IMR-90 (cell line): Measurements from ENCODE around the gene PANK4. TPM values are rescaled to one million over a fixed set of nuclear protein-coding genes. Genes with fewer than 3 reads are reported as not detected.

ENCODE experiments used
- ATAC-seq: fragments of 200-7000 bp; cut with Tn5 transposase; 2 replicates; pipeline ENCODE4 v1.9.1; 2020; ENCODE audit warnings: low read depth, mild to moderate bottlenecking, moderate library complexity
- BruUV-seq: library from RNA; stranded (reverse); fragments of 400-500 nt; replicated peaks from 2 replicates; lab custom pipeline; 2021; lab: Mats Ljungman, UMichigan
- CTCF ChIA-PET: fragments of 300-600 bp; formaldehyde crosslinking; extraction: SDS; loops from one replicate; lab custom pipeline; 2021; ENCODE audit warnings: antibody characterized with exemption; lab: Yijun Ruan, JAX
- POLR2A ChIA-PET: fragments of 300-600 bp; sonication (Branson Sonifier 250); formaldehyde crosslinking; loops from one replicate; lab custom pipeline; 2022; ENCODE audit warnings: antibody characterized with exemption; ENCODE audit not compliant: unreplicated experiment; lab: Charles Lee
- DNase-seq: peaks from one replicate; pipeline ENCODE4 v3.0.0; 2013
- H2AFZ ChIP-seq: replicated peaks from 2 replicates; pipeline ENCODE3; 2013; ENCODE audit warnings: low read length, mild to moderate bottlenecking; ENCODE audit not compliant: poor library complexity
- H2AK5ac ChIP-seq: 2 replicates; pipeline ENCODE4 v1.6.1; 2013; ENCODE audit warnings: low read depth, low read length, inconsistent platforms
- H2AK9ac ChIP-seq: replicated peaks from 2 replicates; pipeline ENCODE3; 2013; ENCODE audit warnings: mild to moderate bottlenecking, low read depth, low read length, moderate library complexity; ENCODE audit not compliant: poor library complexity
- H2BK120ac ChIP-seq: 2 replicates; pipeline ENCODE4 v1.6.1; 2013; ENCODE audit warnings: low read depth, low read length, inconsistent platforms
- H2BK15ac ChIP-seq: 3 replicates; pipeline ENCODE4 v1.6.1; 2013; ENCODE audit warnings: low read depth, low read length, inconsistent platforms
- H2BK20ac ChIP-seq: 2 replicates; pipeline ENCODE4 v1.6.1; 2013; ENCODE audit warnings: low read depth, mild to moderate bottlenecking, inconsistent platforms, low read length, moderate library complexity
- H2BK5ac ChIP-seq: 2 replicates; pipeline ENCODE4 v1.6.1; 2013; ENCODE audit warnings: mild to moderate bottlenecking, low read depth, low read length, inconsistent platforms; ENCODE audit not compliant: poor library complexity, severe bottlenecking
- H3K14ac ChIP-seq: replicated peaks from 2 replicates; pipeline ENCODE4 v1.6.1; 2013; ENCODE audit warnings: low read depth, low read length, inconsistent platforms
- H3K18ac ChIP-seq: 2 replicates; pipeline ENCODE4 v1.6.1; 2013; ENCODE audit warnings: low read depth, low read length, control low read depth
- H3K23ac ChIP-seq: 2 replicates; pipeline ENCODE4 v1.6.1; 2013; ENCODE audit warnings: low read depth, low read length, inconsistent platforms
- H3K27ac ChIP-seq: 2 replicates; pipeline ENCODE4 v1.5.1; 2013; ENCODE audit warnings: mild to moderate bottlenecking, control low read depth, low read length; ENCODE audit not compliant: insufficient read depth
- H3K27me3 ChIP-seq: 2 replicates; pipeline ENCODE4 v1.6.1; 2013; ENCODE audit warnings: low read length; ENCODE audit not compliant: control insufficient read depth, insufficient read depth
- H3K36me3 ChIP-seq: 2 replicates; pipeline ENCODE4 v1.6.1; 2013; ENCODE audit warnings: low read length, mixed read lengths; ENCODE audit not compliant: control insufficient read depth, insufficient read depth
- H3K4ac ChIP-seq: 2 replicates; pipeline ENCODE4 v1.6.1; 2013; ENCODE audit warnings: low read depth, low read length, inconsistent platforms
- H3K4me1 ChIP-seq: 2 replicates; pipeline ENCODE4 v1.6.1; 2013; ENCODE audit warnings: low read length, mixed read lengths; ENCODE audit not compliant: control insufficient read depth, insufficient read depth
- H3K4me2 ChIP-seq: 2 replicates; pipeline ENCODE4 v1.6.1; 2013; ENCODE audit warnings: low read depth, mild to moderate bottlenecking, control low read depth, low read length, moderate library complexity
- H3K4me3 ChIP-seq: 2 replicates; pipeline ENCODE4 v1.5.1; 2013; ENCODE audit warnings: low read depth, mild to moderate bottlenecking, control low read depth, low read length, moderate library complexity; ENCODE audit not compliant: insufficient read depth
- H3K56ac ChIP-seq: 2 replicates; pipeline ENCODE4 v1.6.1; 2013; ENCODE audit warnings: low read length, inconsistent platforms; ENCODE audit not compliant: insufficient read depth; ENCODE audit errors: extremely low read depth
- H3K79me1 ChIP-seq, 2 experiments: 2 replicates each; pipeline ENCODE4 v1.6.1; 2013; ENCODE audit warnings: low read length in 2 of 2, inconsistent platforms in 1 of 2, low read depth in 1 of 2
- H3K9ac ChIP-seq: 2 replicates; pipeline ENCODE4 v1.6.1; 2013; ENCODE audit warnings: low read depth, low read length, control low read depth
- H3K9me1 ChIP-seq: 2 replicates; pipeline ENCODE4 v1.6.1; 2013; ENCODE audit warnings: low read length, inconsistent platforms; ENCODE audit not compliant: insufficient read depth
- H3K9me3 ChIP-seq: 2 replicates; pipeline ENCODE4 v1.6.1; 2013; ENCODE audit warnings: low read length; ENCODE audit not compliant: control insufficient read depth, insufficient read depth
- H4K20me1 ChIP-seq: 2 replicates; pipeline ENCODE4 v1.6.1; 2013; ENCODE audit warnings: low read length, inconsistent platforms; ENCODE audit not compliant: insufficient read depth
- H4K5ac ChIP-seq: 2 replicates; pipeline ENCODE4 v1.6.1; 2013; ENCODE audit warnings: mild to moderate bottlenecking, low read depth, low read length, control low read depth
- H4K8ac ChIP-seq, 2 experiments: 2 replicates each; pipeline ENCODE4 v1.6.1; 2013; ENCODE audit warnings: low read depth in 2 of 2, low read length in 2 of 2, control low read depth in 1 of 2, inconsistent platforms in 1 of 2
- H4K91ac ChIP-seq: 2 replicates; pipeline ENCODE4 v1.6.1; 2013; ENCODE audit warnings: low read depth, low read length, inconsistent platforms; ENCODE audit not compliant: insufficient read depth
- CEBPB ChIP-seq: IDR thresholded peaks from 2 replicates; pipeline ENCODE4 v1.6.1; 2012; ENCODE audit warnings: low read depth, low read length, improper control_type of control experiment
- CTCF ChIP-seq: conservative IDR thresholded peaks from 2 replicates; pipeline ENCODE4 v1.5.1; 2012; ENCODE audit warnings: mild to moderate bottlenecking, low read depth, low read length, improper control_type of control experiment
- MAZ ChIP-seq: IDR thresholded peaks from 2 replicates; pipeline ENCODE4 v1.6.1; 2012; ENCODE audit warnings: low read depth, mild to moderate bottlenecking, low read length, improper control_type of control experiment, moderate library complexity, borderline replicate concordance
- RAD21 ChIP-seq: IDR thresholded peaks from 2 replicates; pipeline ENCODE4 v1.6.1; 2012; ENCODE audit warnings: low read length, improper control_type of control experiment
- RCOR1 ChIP-seq: IDR thresholded peaks from 2 replicates; pipeline ENCODE4 v1.6.1; 2012; ENCODE audit warnings: mild to moderate bottlenecking, low read length, improper control_type of control experiment; ENCODE audit not compliant: insufficient replicate concordance
- RFX5 ChIP-seq: IDR thresholded peaks from 2 replicates; pipeline ENCODE4 v1.8.0; 2012; ENCODE audit warnings: low read depth, mild to moderate bottlenecking, low read length, moderate library complexity
- USF2 ChIP-seq: fragments of 150-350 bp; IDR thresholded peaks from 2 replicates; pipeline ENCODE4 v1.6.1; 2017; ENCODE audit warnings: mild to moderate bottlenecking, antibody characterized with exemption, low read length, low read depth
- WGBS, 2 experiments: methylation state at CpG; one replicate each; pipeline versions ENCODE4 v1.1.5 to v1.1.7; 2013; ENCODE audit warnings: missing lambda C conversion rate in 2 of 2; ENCODE audit not compliant: insufficient read length in 1 of 2; ENCODE audit errors: extremely low coverage in 2 of 2; 5-methylcytosine and 5-hydroxymethylcytosine counted together
- dilution Hi-C: fragments of 300-500 bp; cut with HindIII; formaldehyde crosslinking; loops from one replicate; pipeline ENCODE4 v1.14.3; 2018; ENCODE audit warnings: low sequenced_read_pairs; ENCODE audit not compliant: unreplicated experiment
- in situ Hi-C: fragments of 300-500 bp; cut with MboI; formaldehyde crosslinking; loops from 3 replicates; pipeline ENCODE4 v1.14.3; 2019; ENCODE audit warnings: low sequenced_read_pairs, inconsistent platforms, mixed read lengths
- intact Hi-C: fragments of 100-400 bp; cut with micrococcal nuclease; formaldehyde crosslinking; loops from 2 replicates; pipeline ENCODE4 v1.10.0; 2022
- polyA plus RNA-seq, 3 experiments: library from polyadenylated mRNA; depleted of rRNA; stranded (reverse); fragments of >200 nt; gene quantifications; 2 replicates each; pipeline ENCODE4 v1.2.3, GENCODE V29; 2012; ENCODE audit warnings: low replicate concordance in 1 of 3
- total RNA-seq: library from RNA; depleted of rRNA; stranded (reverse); fragments of >200 nt; gene quantifications from 2 replicates; pipeline ENCODE4 v1.2.3, GENCODE V29; 2012

Gene PANK4
- total and polyA plus RNA-seq, 2 of the 4 experiments (the other 2 are of a cell fraction) = 14.0 to 18.5 TPM

- H4K20me1 ChIP-seq = 0 out of 2 replicates have a peak, but pooled peaks cover 3% of the 10 kb centered on the region
- ChIA-PET POLR2A (no interaction called here), CTCF (interaction anchor here (0.7 kb wide), 1 partner anchor 117 kb away, joined by 3 read pairs; no protein-coding TSS in a partner anchor)
- H3K9ac ChIP-seq = no peak overlapping the region; the same call in 1 of the 2 replicates
- H3K4ac ChIP-seq = peak overlapping the region; percentile 77
- H3K27ac ChIP-seq = no peak overlapping the region; the same call in 1 of the 2 replicates
- no peaks in the 10 kb centered on the region for H3K9me3 ChIP-seq
- in situ Hi-C loops = loop anchor here (25.0 kb wide), 1 partner anchor 359 kb away; the partner anchor contains the start of gene FAAP20
- intact Hi-C loops = loop anchor here (1.0 to 5.0 kb wide), 2 partner anchors 87 to 114 kb away; no protein-coding TSS in a partner anchor
- peak overlapping the region; percentile 35 for H2BK5ac ChIP-seq
- peak overlapping the region; percentile 98 for H2AK9ac ChIP-seq
- ATAC-seq (peak; percentile 74), DNase-seq (peak; percentile 61)
- peak overlapping the region; percentile 75 for H2AK5ac ChIP-seq
- 0 out of 2 replicates have a peak overlapping the region, but pooled peaks have one; percentile 23 for H2BK120ac ChIP-seq
- H3K4me2 ChIP-seq = peak overlapping the region; percentile 83
- H2BK15ac ChIP-seq = no peak overlapping the region
- H3K4me3 ChIP-seq = peak overlapping the region; percentile 40
- dilution Hi-C loops = no loop called here
- BruUV-seq = no TSS peak
- H3K79me1 ChIP-seq = peaks cover 0 to 10% of the 10 kb centered on the region in 2 experiments; a peak in 1 of 4 replicates
- H3K9me1 ChIP-seq = no peaks in the 10 kb centered on the region
- WGBS, 2 experiments = 1% methylated on average over 19 of the region's 52 CpGs; no CpG with 5 or more reads in 1 of the 2 experiments
- H2AFZ ChIP-seq = peak overlapping the region; percentile 91
- no peak overlapping the region for H3K18ac ChIP-seq
- H3K4me1 ChIP-seq = peaks cover 10% of the 10 kb centered on the region
- H4K8ac ChIP-seq = peak overlapping the region in 1 of 2 experiments; percentile 60; a peak in 1 of 4 replicates
- TF ChIP-seq RCOR1 (no peak), USF2 (no peak), CEBPB (no peak), CTCF (0 out of 2 replicates have a peak, but pooled peaks have one; percentile 3), RAD21 (no peak), MAZ (peak; percentile 77; the same call in 1 of the 2 replicates), RFX5 (no peak)
- H4K91ac ChIP-seq = peak overlapping the region; percentile 35
- H3K27me3 ChIP-seq = no peaks in the 10 kb centered on the region
- H3K56ac ChIP-seq = no peak overlapping the region
- H4K5ac ChIP-seq = no peak overlapping the region
- H3K23ac ChIP-seq = peak overlapping the region; percentile 73; the same call in 1 of the 2 replicates
- no peak overlapping the region for H2BK20ac ChIP-seq
- H3K14ac ChIP-seq = peak overlapping the region; percentile 94
- H3K36me3 ChIP-seq = no peaks in the 10 kb centered on the region
Observed at GRCh38 chr1:2546515-2547209, 20.3 kb upstream of the PANK4 start.
